Activated naive CD8-positive, alpha-beta T cell treated with anti-CD3 and anti-CD28 coated beads, Interleukin-2, amount 50 U/mL, for 16 hours (primary cell): ENCODE results near the gene DCAF5.
"Not testable (repeated sequence)": the region's sequence is repeated elsewhere in the genome, so short reads cannot be mapped to it uniquely, and the experiment has no call there.

Experiments used
- DNase-seq: peaks from one replicate; pipeline ENCODE4 v3.0.0-alpha.2; 2020; ENCODE audit warnings: low read depth, low spot score

DCAF5 gene

DNA sequence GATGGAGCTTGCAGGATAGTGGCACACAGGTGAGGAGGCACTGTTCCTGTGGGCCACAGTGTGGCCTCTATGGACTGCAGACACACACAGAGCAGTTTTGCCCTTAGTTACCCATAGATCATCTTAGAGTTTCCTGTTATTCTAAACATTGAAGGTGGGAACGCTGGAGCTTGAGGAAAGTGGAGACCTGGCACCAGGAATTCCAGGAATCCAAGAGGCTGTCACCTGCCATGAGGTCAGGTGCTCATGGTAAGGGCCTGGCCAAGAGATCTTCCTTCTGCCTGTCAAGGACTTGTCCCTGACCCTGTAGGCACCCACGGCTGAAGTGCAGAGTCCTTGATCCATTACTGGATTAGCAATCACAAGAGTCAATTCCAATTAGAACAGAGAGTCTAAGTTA is 108.6 kb downstream of the DCAF5 start:
- no peak for DNase-seq

DNA sequence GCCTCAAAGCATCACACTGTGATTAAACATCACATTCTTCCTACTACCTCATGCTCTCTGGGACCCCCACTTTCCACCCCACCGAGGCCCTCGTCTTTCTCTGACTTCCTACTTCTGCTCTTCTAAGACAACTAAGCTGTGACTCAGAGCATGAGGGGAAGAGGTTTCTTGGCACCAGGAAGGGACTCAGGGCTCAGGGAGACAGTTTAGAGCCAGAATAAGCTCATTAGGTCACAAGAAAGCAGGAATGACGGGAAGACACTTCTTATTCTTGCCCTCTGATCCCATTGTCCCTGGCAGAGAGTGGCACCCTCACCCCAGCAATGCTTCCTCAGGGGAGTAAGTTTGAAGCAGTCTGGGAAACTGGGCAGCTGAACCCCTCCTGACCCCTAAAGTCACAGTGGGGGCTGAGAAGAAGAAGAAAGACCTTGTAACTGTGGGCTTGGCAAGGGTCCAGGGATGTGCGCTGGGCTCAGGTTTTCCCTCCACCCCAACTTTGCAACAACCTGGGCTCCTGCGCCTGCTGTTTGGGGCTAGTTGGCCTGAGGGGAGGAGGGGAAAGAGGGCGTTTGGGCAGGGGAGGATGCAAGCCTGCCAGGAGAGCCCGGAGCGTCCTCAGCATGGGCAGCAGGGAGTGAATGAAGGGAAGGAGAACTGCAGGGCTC is 109.2 kb downstream of the DCAF5 start:
- DNase-seq = no peak

DNA sequence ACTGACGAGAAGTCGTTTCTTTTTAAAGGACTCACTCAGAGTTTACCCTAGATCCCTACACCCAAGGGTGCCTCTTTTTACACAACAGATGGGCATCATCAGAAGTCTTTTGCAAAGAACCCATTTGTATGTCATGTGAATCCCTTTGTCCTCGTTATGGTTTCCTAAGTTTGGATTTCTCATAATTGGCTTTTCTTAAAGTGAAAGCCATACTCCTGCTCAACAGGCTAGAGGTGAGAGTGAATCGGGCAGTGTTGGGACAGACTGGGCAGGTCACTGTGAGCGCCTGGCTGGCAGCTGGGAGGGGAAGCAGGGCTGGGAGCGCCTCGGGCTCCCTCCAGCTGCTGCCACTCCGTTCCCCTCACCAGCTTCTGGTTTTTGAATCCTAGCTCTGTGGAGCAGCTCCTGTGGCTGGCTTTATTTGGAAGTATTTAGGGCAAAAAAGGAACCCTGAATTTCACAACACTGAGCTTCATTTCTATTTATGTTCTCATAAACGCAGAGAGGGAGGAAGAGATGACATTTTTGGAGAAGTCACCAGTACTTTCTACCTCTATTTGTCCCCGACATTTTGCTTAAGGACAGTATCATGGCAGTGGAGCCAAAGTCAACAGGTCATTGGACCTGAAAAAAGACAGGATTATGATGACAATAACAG is 110.0 kb downstream of the DCAF5 start:
- DNase-seq = no peak

DNA sequence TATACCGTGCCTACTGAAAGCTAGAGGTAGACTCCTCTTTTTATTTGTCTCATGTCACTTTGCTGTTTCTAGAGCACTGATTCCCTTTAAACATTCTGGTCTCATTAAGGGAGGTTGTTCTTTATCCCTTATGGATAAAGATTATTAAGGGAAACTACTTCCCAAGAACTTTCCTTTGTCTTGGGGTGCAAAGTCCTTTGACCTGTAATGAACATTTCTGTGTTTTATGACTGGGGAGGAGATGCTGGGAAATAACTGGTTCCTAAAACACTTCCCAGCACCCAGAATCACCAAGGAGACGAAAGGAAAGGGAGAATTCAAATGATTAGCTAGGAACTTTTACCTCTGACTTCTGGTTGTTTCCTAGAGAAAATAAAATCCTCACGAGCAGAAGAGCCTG is 110.6 kb downstream of the DCAF5 start:
- no peak for DNase-seq

DNA sequence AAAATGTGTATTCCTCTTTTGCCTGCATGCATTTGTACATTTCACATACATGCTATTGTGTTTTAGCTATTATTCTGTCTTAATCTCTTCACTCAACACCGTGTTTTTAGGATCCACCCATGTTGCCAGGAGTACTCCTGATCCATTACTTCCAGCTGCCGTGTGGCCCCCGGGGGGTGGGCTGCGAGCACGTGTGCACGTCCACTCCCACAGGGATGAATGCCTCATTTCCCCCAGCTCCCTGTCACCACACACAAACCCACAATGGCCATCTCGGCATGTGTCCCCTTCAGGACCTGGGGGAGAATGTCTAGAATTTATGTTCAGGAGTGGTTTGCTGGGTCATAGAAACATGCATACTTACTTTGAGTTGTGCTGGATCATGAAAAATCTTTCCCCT is 111.1 kb downstream of the DCAF5 start:
- DNase-seq = no peak

DNA sequence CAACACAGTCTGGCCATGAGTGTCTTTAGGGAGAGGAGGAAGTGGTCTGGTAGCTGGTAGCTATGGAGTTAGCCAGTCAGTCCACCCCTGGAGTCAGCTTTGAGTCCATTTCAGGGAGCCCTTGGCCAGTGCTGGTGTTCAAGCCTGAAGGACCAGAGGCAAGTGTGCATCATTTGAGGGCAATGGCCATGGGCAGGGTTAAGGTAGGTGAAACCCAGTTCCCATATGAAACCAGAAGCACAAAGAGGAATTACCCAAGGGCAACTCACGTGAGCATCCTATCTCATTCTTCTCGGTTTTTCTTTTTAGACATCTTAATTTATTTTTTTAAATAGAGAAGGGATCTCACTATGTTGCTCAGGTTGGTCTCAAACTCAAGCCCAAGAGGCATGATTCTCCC is 112.6 kb downstream of the DCAF5 start:
- no peak for DNase-seq

DNA sequence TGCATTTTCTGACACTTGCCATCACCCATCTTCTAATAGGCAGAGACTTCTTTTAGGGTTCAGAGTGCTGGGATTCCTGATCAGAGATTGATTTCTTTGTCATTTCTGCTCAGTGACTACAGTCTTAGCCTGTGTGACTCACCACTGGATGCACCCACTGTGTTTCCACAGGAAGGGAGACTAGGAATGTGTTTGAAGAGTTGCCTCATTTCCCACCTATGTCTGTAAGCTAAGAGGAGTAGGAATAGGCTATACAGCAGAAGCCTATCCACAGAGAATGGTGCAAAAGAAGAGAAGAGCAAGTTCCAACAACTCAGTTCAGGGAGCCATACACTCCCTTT is 113.7 kb downstream of the DCAF5 start:
- DNase-seq = no peak

DNA sequence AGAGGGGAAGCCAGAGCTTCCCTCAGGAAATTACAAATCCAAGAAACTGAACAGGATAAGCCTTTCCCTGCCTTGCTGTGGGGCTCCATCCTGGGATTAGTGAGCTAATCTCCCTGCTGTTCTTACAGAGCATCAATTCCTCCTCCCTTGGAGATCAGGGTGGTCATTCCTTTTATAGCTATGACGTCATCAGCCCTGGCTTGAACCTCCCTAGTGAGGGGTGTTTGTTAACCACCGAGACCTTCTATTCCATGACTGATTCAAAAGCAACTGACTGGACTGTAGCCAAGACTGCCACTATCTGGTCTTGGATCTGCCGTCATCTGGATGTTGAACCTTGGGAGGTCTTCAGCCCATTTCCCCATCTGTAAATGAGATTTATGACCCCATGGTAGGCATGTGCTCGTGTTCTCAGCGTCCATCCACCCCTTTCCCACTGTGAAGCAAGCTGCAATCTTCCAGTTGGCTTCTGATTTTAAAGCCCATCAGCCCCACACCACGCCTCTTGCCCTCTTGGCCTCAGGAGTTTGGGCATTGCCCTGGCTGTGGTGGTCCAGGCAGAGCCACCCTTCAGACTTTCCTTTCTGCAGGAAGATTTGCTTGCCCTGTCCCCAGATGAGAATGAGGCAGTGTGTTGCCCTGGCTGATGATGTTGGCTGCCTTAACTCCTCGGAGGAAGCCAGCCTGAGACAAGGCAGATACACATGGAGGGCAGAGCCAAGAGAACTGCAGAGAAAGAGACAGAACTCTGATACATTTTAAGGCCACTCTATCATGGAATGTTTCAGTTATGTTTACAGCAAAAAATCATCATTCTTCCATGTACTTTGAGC is 114.2 kb downstream of the DCAF5 start:
- no peak for DNase-seq

DNA sequence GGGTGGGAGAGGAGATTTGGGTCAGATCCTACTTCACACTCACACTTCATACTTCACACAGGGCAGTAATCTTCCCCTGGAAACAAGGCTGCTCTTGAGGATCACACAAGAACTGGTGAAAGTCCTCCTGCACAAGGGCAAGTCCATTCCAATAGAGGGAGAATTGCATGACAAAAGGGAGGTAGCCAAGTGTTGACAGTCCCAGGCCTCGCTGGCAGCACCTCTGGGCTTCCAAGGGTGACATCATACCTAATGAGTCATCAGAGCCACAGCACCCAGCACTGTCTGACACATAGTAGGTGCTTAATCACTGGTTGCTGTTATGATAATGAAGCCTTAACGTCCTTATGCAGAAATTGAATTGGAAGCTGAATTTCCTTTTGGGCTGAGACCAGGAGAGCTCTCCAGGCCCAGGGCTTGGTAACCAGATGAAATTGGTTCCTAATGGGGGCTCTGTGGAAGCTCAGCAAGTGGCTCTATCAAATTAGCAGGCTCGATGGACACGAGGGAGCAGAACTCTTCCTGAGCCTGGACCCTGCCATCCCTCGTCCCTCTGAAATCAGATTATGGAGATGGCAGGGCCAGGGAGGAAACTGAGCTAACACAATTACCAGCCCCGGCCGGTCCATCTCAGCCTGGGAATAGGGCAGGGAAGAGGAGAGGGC is 115.0 kb downstream of the DCAF5 start:
- DNase-seq = no peak

DNA sequence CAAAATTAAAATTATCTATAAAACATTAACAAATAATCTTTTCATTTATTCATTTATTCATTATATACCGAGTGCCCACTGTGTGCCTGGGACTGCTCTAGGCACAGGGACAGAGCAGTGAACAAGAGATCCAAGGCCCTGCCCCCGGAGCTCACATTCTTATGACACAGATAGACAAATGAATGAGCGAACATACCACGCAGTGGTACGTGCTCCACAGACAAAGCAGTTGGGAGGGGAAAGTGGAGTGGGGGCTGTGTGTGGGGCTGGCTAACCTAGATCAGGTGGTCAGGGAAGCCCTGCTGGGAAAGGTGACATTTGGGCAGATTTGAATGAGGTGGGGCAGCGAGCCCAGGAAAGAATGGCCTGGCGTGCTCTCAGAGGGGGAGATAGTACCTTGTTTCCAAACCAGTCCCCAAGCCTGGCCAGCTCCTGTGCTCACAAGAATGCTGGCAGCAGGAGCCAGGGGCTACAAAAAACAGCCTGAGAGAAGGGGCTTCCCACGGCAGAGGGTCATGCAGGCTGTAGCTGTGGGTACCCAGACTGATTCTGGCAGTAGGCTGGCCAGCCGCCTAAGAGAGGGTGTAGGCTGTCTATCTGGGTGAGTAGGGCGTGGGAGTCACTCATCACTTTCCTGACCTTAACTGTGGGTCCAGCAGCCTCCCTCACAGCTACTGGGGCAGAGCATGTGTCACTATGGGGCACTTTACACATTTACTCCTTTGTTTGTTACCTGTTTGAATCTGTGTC is 116.0 kb downstream of the DCAF5 start:
- DNase-seq = no peak

DNA sequence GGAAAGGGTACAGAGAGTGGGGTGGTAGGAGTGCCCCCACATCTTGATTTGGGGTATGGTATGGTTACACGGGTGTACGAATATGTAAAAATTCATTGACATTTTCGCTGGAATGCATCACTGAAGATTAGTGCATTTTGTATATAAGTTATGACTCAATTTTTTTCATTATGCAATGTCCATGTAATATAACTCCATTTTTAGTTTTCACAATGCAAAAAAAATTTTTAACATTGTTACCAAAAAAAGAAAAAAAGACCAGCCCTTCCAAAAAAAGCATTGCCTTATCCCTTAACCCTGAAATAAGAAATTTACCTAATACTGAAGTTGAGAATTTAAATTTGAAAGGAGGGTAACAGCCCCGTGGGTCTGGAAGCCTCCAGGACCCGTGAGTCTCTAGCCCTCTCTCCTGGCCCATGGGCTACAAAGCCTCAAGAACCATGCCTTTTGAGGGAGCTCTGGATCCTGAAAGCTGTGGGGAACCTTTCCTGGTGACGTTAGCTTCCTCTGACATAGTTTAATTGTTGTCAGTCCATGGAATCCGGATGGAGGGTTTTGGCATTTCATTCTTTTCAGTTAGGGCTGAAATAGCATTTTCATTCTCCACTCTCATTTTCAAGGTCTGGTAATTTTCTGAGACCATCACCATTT is 118.2 kb downstream of the DCAF5 start:
- DNase-seq = no peak

DNA sequence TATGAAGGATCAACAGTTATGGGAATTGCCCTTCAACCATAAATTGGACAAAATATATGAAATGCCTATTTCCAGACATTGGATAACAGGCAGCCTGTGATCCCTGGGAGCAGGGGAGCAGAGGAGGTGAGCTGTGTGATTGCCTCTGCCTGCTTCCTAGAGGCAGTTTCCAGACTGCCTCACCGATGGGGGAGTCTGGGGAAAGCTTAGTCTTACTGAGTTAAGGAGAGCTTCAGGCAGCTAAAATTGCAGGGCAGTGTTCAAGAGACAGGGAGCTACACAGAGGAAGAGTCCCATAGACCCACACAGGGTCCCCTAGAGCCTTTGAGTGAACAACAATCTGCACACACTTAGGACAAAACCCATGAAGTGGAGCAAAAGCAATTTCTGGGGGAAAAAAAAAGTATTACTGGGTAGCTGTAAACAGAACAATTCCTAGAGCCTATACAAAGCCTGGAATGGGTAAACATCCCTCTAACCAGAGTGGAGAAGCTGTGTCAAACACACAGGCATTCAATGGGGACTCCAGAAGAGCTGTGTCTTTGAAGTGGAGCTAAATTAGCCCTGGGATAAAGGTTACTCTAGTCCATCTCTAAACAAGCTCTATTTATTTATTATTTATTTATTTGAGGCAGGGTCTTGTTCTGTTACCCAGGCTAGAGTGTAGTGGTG is 125.5 kb downstream of the DCAF5 start:
- no peak for DNase-seq

DNA sequence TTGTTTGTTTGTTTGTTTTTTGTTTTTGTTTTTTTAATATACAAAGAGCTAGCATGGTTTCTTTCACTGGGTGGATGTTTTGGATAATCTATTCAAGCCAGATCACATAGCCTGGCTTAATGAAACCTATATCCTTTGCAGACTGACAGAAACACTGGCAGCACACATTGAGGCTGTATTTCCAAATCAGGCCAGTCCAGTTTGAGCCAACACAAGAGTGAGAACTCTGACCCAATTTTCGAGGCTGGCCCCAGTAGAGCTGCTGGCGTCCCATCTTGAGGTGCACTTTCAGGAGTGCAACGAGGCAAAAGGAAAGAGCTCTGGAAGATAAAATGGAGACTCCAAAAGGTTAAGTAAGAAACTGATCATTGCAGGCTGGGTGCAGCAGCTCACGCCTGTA is 129.9 kb downstream of the DCAF5 start:
- no peak for DNase-seq

DNA sequence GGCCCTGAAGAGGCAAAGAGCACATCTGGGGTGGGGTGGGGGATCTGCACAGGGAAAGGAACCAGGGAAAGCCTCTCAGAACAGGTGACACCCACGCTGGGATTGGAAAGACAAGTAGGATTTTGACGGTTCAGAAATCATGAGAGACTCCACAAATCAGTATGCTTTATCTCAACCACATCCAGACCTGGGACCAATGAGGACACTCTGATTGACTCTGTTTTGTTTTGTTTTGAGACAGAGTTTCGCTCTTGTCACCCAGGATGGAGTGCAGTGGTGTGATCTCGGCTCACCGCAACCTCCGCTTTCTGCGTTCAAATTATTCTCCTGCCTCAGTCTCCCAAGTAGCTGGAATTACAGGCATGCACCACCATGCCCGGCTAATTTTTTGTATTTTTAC is 130.8 kb downstream of the DCAF5 start:
- not testable (repeated sequence) for DNase-seq

DNA sequence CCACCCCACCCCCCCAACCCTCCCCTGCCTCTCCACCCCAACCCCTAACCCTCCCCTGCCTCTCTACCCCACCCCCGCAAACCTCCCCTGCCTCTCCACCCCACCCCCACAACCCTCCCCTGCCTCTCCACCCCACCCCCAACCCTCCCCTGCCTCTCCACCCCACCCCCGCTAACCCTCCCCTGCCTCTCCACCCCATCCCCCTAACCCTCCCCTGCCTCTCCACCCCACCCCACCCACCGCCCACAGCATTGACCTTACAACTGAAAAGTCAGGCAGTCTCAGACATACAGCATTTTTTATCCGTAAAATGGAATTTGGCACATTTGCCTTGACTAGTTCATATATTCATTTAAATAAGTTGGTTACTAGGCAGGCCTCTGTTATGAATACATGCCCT is 135.2 kb downstream of the DCAF5 start:
- no peak for DNase-seq

DNA sequence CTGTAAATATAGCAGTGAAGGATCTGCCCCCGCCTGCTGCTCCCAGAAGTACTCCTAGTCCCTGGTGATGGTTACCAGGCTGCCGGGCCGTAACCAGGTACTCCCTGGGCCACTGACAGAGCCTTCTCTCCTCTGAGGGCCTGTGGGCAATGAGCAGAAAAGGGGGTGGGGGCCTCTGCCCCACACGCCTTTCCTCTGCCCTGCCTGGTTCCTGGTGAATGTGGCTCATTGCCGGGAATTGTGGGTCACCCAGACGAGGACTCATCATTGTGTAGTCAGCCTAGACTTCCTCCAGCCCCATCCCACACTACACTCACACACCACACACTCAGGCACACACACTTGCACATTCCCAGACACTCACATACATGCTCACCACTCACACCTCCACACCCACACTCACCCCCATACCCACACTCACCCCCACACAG is 138.1 kb downstream of the DCAF5 start:
- DNase-seq = no peak

DNA sequence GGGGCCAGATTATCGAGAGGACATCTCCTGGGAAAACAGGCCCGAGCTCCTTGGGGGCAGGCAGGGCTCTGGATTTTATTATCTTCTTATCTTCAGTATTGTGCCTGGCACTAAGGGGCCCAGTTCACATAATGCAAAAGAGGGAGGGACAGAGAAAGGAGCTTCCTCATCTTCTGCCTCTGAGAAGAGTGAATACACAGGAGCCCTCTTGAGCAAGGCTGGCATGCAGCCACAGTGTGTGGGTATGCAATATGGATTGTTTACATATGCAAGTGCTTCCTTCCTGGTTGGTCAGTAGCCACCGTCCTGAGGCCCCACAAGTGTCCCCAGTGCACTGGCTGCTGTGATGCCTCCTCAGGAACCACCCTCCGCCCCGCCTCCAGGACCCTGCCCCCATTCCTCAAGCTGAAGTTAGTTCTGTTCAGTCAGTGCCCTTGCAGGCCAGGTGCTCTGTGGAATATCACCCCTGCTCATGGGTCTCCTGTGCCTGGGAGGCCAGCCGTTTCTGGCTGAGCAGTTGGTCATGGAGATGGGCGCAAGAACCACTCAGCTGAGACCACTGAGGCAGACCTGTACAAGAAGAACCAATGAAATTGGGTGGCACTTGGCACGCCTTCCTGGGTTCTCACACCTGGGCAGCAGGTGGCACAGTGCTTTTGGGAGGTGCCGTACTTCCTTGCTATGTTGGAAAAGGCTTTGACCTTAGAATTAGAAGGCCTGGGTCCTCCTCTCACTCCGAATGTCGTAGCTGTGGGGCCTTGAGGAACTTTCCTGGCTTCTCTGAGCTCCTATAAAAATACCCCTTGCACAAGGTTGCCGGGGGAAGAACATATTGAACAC is 138.8 kb downstream of the DCAF5 start:
- DNase-seq = no peak

DNA sequence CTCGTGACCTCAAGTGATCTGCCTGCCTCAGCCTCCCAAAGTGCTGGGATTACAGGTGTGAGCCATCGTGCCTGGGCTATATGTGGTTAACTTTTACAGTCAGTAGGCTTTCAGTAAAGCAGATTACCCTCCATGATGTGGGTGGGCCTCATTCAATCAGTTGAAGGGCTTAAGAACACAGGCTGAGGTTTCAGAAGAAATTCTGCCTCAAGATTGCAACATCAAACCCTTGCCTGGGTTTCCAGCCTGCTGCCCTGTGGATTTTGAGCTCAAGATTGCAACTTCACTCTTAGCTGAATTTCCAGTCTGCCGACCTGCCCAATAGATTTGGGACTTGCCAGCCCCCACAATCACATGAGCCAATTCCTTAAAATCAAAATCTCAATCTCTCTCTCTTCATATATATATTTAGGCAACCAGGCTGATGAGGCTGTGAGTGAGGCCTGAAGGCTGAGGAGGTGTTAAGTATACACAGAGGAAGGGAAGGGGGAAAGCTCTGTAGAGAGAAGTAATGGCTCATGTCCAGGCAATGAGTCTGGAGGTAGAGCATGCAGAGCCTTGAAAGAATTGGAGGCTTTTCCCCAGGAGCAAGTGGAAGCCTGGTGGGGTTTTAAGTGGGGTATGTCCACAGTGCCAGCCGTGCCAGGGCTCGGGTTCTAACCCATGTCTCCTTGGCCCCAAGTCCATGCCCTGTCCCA is 140.5 kb downstream of the DCAF5 start:
- no peak for DNase-seq

DNA sequence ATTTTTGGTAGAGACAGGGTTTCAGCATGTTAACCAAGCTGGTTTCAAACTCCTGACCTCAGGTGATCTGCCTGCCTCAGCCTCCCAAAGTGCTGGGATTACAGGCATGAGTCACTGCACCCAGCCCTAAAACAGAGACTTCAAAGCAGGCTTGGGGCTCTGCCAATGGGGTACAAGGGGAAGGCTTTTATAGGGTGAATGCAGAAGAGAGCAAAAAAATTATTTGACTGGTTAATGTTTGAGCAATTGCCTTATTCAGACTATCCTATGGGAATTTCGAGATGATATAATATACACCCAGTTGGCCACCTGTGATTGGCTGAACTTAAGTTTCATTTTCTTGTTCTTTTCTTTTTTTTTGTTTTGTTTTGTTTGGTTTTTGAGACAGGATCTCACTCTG is 142.3 kb downstream of the DCAF5 start:
- no peak for DNase-seq
